Activated T-cell treated with anti-CD3 and anti-CD28 coated beads, Interleukin-2, amount 50 U/mL, for 72 hours (primary cell): ENCODE data around the gene TSC22D1. TPM values are rescaled to one million over a fixed set of nuclear protein-coding genes. Genes with fewer than 3 reads are reported as not detected.

Experiments used
- ATAC-seq, 2 donors: fragments of 150-1000 bp; cut with Tn5 transposase; replicated peaks in 1 of 2; 2 replicates each; pipeline ENCODE4 v1.10.0; 2021; ENCODE audit warnings: moderate library complexity in 2 of 2, mild to moderate bottlenecking in 1 of 2
- DNase-seq, 2 donors: peaks; one replicate each; pipeline ENCODE4 v3.0.0; 2021 to 2022; ENCODE audit warnings: mixed read lengths in 1 of 2
- H3K27ac Mint-ChIP-seq: one replicate; pipeline ENCODE4 v1.8.0; 2022; ENCODE audit warnings: mild to moderate bottlenecking, moderate library complexity, mixed read lengths
- H3K27me3 Mint-ChIP-seq: one replicate; pipeline ENCODE4 v1.8.0; 2022; ENCODE audit warnings: low read depth, mixed read lengths
- H3K36me3 Mint-ChIP-seq, 2 donors: one replicate each; pipeline ENCODE4 v1.8.0; 2022; ENCODE audit warnings: mixed read lengths in 2 of 2, mild to moderate bottlenecking in 1 of 2; ENCODE audit not compliant: insufficient read depth in 2 of 2
- H3K4me1 Mint-ChIP-seq: one replicate; pipeline ENCODE4 v1.8.0; 2022; ENCODE audit warnings: low read depth, mixed read lengths
- H3K4me3 Mint-ChIP-seq, 2 donors: one replicate each; pipeline ENCODE4 v1.8.0; 2022; ENCODE audit warnings: mild to moderate bottlenecking in 2 of 2, mixed read lengths in 2 of 2, moderate library complexity in 2 of 2
- H3K9me3 Mint-ChIP-seq, 2 donors: one replicate each; pipeline ENCODE4 v1.8.0; 2022; ENCODE audit warnings: mixed read lengths in 2 of 2
- total RNA-seq, 2 donors: library from RNA; stranded (reverse); gene quantifications; one replicate each; pipeline ENCODE4 v1.2.3, GENCODE V29; 2022

Gene TSC22D1
- total RNA-seq, 2 donors from 2014 or later = 11.8 to 20.3 TPM

DNA sequence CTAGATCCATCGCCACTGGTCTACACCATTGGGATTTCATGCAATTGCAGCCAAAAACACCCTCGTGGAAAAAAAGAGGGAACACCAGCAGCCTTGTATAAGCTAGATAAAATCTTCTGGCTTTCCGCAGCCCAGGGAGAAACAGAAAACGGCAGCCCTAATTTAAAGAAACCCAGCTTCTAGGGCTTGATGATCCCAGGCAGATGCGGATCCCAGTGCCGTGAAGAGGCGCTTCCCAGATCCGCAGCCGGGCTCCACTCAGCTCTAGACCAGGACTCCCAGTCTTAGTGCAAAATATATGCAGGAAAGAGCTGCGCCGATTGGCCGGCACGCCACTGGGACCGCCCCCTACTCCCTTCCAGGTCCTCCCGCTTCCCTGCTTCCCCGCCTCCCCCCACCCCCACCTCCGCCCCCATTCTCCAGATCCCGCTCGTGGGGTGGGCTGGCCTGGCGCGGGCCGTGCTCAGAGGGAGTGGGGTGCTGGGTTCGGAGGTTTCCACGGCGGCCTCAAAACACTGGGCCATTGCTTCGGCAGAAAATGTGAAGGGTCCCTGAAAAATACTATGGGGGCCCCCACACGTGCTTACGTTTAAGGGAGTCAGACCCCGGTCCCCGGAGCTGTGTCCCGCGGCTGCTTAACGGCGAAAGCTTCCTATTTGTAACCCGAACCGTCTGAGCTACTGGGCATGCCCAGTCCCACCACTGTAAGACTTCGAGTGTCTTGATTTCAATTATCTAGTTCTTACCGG is 139.4 kb downstream of the TSC22D1 start:
- ATAC-seq (peak; percentile 54 to 66), DNase-seq (peak; percentile 45 to 47)
- Mint-ChIP-seq H3K27me3 (peaks cover 23% of the 10 kb centered on the region), H3K9me3 (no peaks in the 10 kb centered on the region), H3K4me3 (peak overlapping the region; percentile 86 to 93), H3K4me1 (peaks cover 34% of the 10 kb centered on the region), H3K27ac (no peak overlapping the region), H3K36me3 (peaks cover 0 to 6% of the 10 kb centered on the region in 2 donors)

- Mint-ChIP-seq H3K9me3 (no peaks in the 10 kb centered on the region), H3K4me1 (peaks cover 34% of the 10 kb centered on the region), H3K36me3 (peaks cover 0 to 6% of the 10 kb centered on the region in 2 donors), H3K4me3 (peak overlapping the region; percentile 86 to 93), H3K27ac (peak overlapping the region; percentile 33), H3K27me3 (peaks cover 23% of the 10 kb centered on the region)
- DNase-seq = no peak
- ATAC-seq = no peak
Observed at GRCh38 chr13:44435919-44436510, 140.1 kb downstream of the TSC22D1 start.

- H3K36me3 Mint-ChIP-seq = peaks cover 0 to 6% of the 10 kb centered on the region in 2 donors
- DNase-seq (peak; percentile 81 to 82), ATAC-seq (peak; percentile 86 to 89)
- peak overlapping the region; percentile 31 for H3K27ac Mint-ChIP-seq
- peaks cover 34% of the 10 kb centered on the region for H3K4me1 Mint-ChIP-seq
- H3K4me3 Mint-ChIP-seq = peak overlapping the region; percentile 86 to 93
- peaks cover 23% of the 10 kb centered on the region for H3K27me3 Mint-ChIP-seq
- no peaks in the 10 kb centered on the region for H3K9me3 Mint-ChIP-seq
Observed at GRCh38 chr13:44435142-44435918, 140.8 kb downstream of the TSC22D1 start.

GRCh38 chr13:44434766-44435141 is 141.4 kb downstream of the TSC22D1 start:
- ATAC-seq (no peak), DNase-seq (no peak)
- Mint-ChIP-seq H3K27me3 (peaks cover 23% of the 10 kb centered on the region), H3K9me3 (no peaks in the 10 kb centered on the region), H3K4me3 (peak overlapping the region; percentile 86 to 93), H3K36me3 (peaks cover 0 to 6% of the 10 kb centered on the region in 2 donors), H3K4me1 (peaks cover 34% of the 10 kb centered on the region), H3K27ac (no peak overlapping the region)

GRCh38 chr13:44433863-44434765 is 142.0 kb downstream of the TSC22D1 start:
- Mint-ChIP-seq H3K9me3 (no peaks in the 10 kb centered on the region), H3K27ac (no peak overlapping the region), H3K27me3 (peaks cover 23% of the 10 kb centered on the region), H3K36me3 (peaks cover 0 to 6% of the 10 kb centered on the region in 2 donors), H3K4me1 (peaks cover 34% of the 10 kb centered on the region), H3K4me3 (peak overlapping the region; percentile 28 to 86)
- no peak for ATAC-seq
- DNase-seq = no peak

DNA sequence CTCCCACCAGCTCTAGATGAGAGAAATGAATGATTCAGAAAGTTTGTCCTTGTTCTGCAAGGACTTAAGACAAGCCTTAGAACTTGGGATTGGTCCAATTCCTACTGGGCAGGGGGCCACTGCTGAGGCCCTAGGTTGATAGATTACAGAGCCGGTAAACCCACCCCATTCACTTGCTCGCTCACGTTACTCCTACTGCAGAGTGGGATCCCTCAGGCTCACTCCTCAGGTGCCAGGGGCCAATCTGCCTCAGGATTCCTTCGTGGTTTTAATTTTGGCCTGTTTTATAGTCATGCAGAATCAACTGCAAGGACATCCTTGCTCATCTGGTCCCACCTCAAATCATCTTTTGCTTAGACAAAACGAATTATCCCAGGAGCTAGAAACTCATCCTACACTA is 143.5 kb downstream of the TSC22D1 start:
- no peak overlapping the region for H3K27ac Mint-ChIP-seq

DNA sequence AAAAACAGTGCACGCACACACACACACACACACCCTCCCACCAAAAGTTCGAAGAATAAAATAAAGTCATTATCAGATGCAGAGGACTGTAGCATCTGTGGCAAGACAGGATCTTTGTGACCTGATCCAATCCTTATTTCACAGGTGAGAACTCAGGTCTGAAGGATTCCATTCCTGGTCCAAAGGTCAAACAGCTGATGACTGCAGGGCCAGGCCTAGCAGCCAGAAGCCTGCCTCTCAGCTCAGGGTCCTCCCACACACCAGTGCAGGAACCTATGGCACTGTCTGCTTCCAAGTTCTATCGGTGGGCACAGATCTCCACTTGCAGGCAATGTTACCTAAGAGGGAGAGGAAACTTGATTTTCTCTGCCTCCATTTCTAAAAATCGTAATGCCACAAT is 145.0 kb downstream of the TSC22D1 start:
- H3K4me1 Mint-ChIP-seq = peaks cover 18% of the 10 kb centered on the region
- peaks cover 8% of the 10 kb centered on the region for H3K27me3 Mint-ChIP-seq
- H3K4me3 Mint-ChIP-seq = no peak overlapping the region
- no peak for DNase-seq
- H3K9me3 Mint-ChIP-seq = no peaks in the 10 kb centered on the region
- no peak overlapping the region for H3K27ac Mint-ChIP-seq
- no peak for ATAC-seq
- H3K36me3 Mint-ChIP-seq = peaks cover 0 to 4% of the 10 kb centered on the region in 2 donors

More for the DNA sequence above, 143.5 kb downstream of the TSC22D1 start:
- Mint-ChIP-seq H3K4me3 (no peak overlapping the region), H3K4me1 (peaks cover 28% of the 10 kb centered on the region), H3K27me3 (peaks cover 16% of the 10 kb centered on the region), H3K9me3 (no peaks in the 10 kb centered on the region), H3K36me3 (peaks cover 0 to 6% of the 10 kb centered on the region in 2 donors)
- no peak for DNase-seq
- no peak for ATAC-seq

- Mint-ChIP-seq H3K4me3 (no peak overlapping the region), H3K27me3 (peaks cover 8% of the 10 kb centered on the region), H3K36me3 (no peaks in the 10 kb centered on the region), H3K4me1 (peaks cover 5% of the 10 kb centered on the region), H3K9me3 (no peaks in the 10 kb centered on the region), H3K27ac (no peak overlapping the region)
- ATAC-seq (no peak), DNase-seq (no peak)
Observed at GRCh38 chr13:44429311-44429710, 146.8 kb downstream of the TSC22D1 start.

- Mint-ChIP-seq H3K4me1 (peaks cover 10% of the 10 kb centered on the region), H3K9me3 (no peaks in the 10 kb centered on the region), H3K27me3 (peaks cover 34% of the 10 kb centered on the region), H3K4me3 (no peak overlapping the region), H3K36me3 (no peaks in the 10 kb centered on the region), H3K27ac (no peak overlapping the region)
- DNase-seq = no peak
- no peak for ATAC-seq
Observed at GRCh38 chr13:44426461-44426860, 149.7 kb downstream of the TSC22D1 start.

DNA sequence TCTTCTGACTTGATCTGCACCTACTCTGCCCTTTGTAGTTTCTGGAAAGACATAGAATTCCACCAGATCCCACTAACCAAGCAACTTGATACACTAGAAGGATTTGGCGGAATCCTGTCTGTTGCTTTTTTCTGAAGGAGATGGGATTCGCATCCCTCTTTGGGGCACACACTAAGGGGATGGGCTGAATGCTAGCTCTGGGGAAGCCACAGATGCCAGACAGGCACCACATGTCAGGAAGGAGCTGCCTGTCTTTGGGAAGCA is 150.4 kb downstream of the TSC22D1 start:
- H3K27me3 Mint-ChIP-seq = peaks cover 34% of the 10 kb centered on the region
- H3K9me3 Mint-ChIP-seq = no peaks in the 10 kb centered on the region
- no peak overlapping the region for H3K27ac Mint-ChIP-seq
- DNase-seq (no peak), ATAC-seq (no peak)
- H3K4me3 Mint-ChIP-seq = no peak overlapping the region
- H3K4me1 Mint-ChIP-seq = peaks cover 10% of the 10 kb centered on the region
- H3K36me3 Mint-ChIP-seq = no peaks in the 10 kb centered on the region

GRCh38 chr13:44425041-44425814 is 150.9 kb downstream of the TSC22D1 start:
- DNase-seq = no peak
- Mint-ChIP-seq H3K4me3 (no peak overlapping the region), H3K9me3 (no peaks in the 10 kb centered on the region), H3K4me1 (peaks cover 10% of the 10 kb centered on the region), H3K27me3 (peaks cover 34% of the 10 kb centered on the region), H3K36me3 (no peaks in the 10 kb centered on the region), H3K27ac (no peak overlapping the region)
- ATAC-seq = no peak

GRCh38 chr13:44423824-44424223 is 152.3 kb downstream of the TSC22D1 start:
- Mint-ChIP-seq H3K9me3 (no peaks in the 10 kb centered on the region), H3K27me3 (peaks cover 34% of the 10 kb centered on the region), H3K27ac (no peak overlapping the region), H3K4me1 (peaks cover 10% of the 10 kb centered on the region), H3K36me3 (no peaks in the 10 kb centered on the region), H3K4me3 (no peak overlapping the region)
- DNase-seq (no peak), ATAC-seq (no peak)
